CD4-positive, alpha-beta T cell treated with Interleukin-15 for 4 hours (primary cell): ENCODE measurements around the gene PPP2CA.
"Not testable (repeated sequence)": the region's sequence is repeated elsewhere in the genome, so short reads cannot be mapped to it uniquely, and the experiment has no call there.

Experiments
- DNase-seq: peaks from one replicate; pipeline ENCODE4 v3.0.0-alpha.2; 2020; ENCODE audit warnings: low spot score

Gene PPP2CA

GRCh38 chr5:134225780-134226440, at the start of gene PPP2CA:
Gene PPP2CA, minus strand, starts transcription at chr5:134226073. Its CDS starts 212 bp downstream, at chr5:134225861.
- DNase-seq: peak; percentile 99

- DNase-seq: no peak
These were observed 47.9 kb upstream of the PPP2CA start for GRCh38 chr5:134273642-134274395.

GRCh38 chr5:134271059-134271458, 45.2 kb upstream of the PPP2CA start:
- no peak for DNase-seq

GRCh38 chr5:134268919-134269318, 43.0 kb upstream of the PPP2CA start:
- no peak for DNase-seq

GRCh38 chr5:134268019-134268601, 42.2 kb upstream of the PPP2CA start:
- DNase-seq: no peak

GRCh38 chr5:134267366-134268018, 41.6 kb upstream of the PPP2CA start:
- DNase-seq: no peak

GRCh38 chr5:134263801-134264200, 37.9 kb upstream of the PPP2CA start:
- DNase-seq: no peak

GRCh38 chr5:134262629-134263028, 36.8 kb upstream of the PPP2CA start:
- not testable (repeated sequence) for DNase-seq

- DNase-seq: no peak
These were observed 33.0 kb upstream of the PPP2CA start for GRCh38 chr5:134258896-134259295.

GRCh38 chr5:134257176-134257575, 31.3 kb upstream of the PPP2CA start:
- DNase-seq: no peak

GRCh38 chr5:134255418-134256150, 29.7 kb upstream of the PPP2CA start:
- no peak for DNase-seq

- not testable (repeated sequence) for DNase-seq
These were observed 27.7 kb upstream of the PPP2CA start for GRCh38 chr5:134253368-134254153.

- no peak for DNase-seq
These were observed 26.8 kb upstream of the PPP2CA start for GRCh38 chr5:134252671-134253070.

GRCh38 chr5:134250949-134251348, 25.1 kb upstream of the PPP2CA start:
- DNase-seq: no peak

GRCh38 chr5:134249469-134250379, 23.9 kb upstream of the PPP2CA start:
- no peak for DNase-seq

- no peak for DNase-seq
These were observed 22.4 kb upstream of the PPP2CA start for GRCh38 chr5:134248256-134248655.

- DNase-seq: no peak
These were observed 21.8 kb upstream of the PPP2CA start for GRCh38 chr5:134247428-134248224.

- DNase-seq: no peak
These were observed 21.0 kb upstream of the PPP2CA start for GRCh38 chr5:134246771-134247427.

GRCh38 chr5:134245692-134246091, 19.8 kb upstream of the PPP2CA start:
- DNase-seq: no peak
